ENCODE measurements around the gene JAK2. TPM values are rescaled to one million over a fixed set of nuclear protein-coding genes. Genes with fewer than 3 reads are reported as not detected.

JAK2 gene
- total and polyA plus RNA-seq, 2 of the 4 experiments (the other 2 are of a cell fraction) = 2.3 to 6.1 TPM

GRCh38 chr9:4973902-4974301 lies 11.2 kb upstream of the JAK2 start:
- TF ChIP-seq BHLHE40 (IDR thresholded peaks at IDR 0.05; ENCODE audit: low read depth, low read length) (no peak), USF2 (IDR thresholded peaks at IDR 0.05; ENCODE audit: low read depth, low read length) (no peak), CHD1 (IDR thresholded peaks at IDR 0.05; ENCODE audit: low read depth, low read length) (no peak), CTCF (conservative IDR thresholded peaks at IDR 0.05; ENCODE audit: low read depth, low read length) (no peak), POLR2A (IDR thresholded peaks at IDR 0.05; ENCODE audit: low read depth, low read length) (no peak), MAFK (IDR thresholded peaks at IDR 0.05; ENCODE audit: low read depth, low read length) (no peak), RCOR1 (IDR thresholded peaks at IDR 0.05; ENCODE audit: insufficient replicate concordance, low read length) (no peak)
- Histone ChIP-seq H4K8ac (ENCODE audit: low read depth in 2 of 2, low read length in 2 of 2) (no peak overlapping the region), H3K9me3 (ENCODE audit: control insufficient read depth, insufficient read depth, low read length) (no peaks in the 10 kb centered on the region), H4K20me1 (ENCODE audit: insufficient read depth, low read length) (no peaks in the 10 kb centered on the region), H3K4me2 (ENCODE audit: low read depth, low read length) (no peak overlapping the region), H3K14ac (replicated peaks; ENCODE audit: low read depth, low read length) (no peak overlapping the region), H4K91ac (ENCODE audit: insufficient read depth, low read depth, low read length) (no peak overlapping the region), H2BK20ac (ENCODE audit: low read depth, low read length) (no peak overlapping the region), H3K9ac (ENCODE audit: low read depth, low read length) (no peak overlapping the region), H2AK5ac (ENCODE audit: low read depth, low read length) (no peak overlapping the region), H3K4ac (ENCODE audit: low read depth, low read length) (no peak overlapping the region), H2AK9ac (replicated peaks; ENCODE audit: low read depth, low read length, poor library complexity) (no peak overlapping the region), H2BK5ac (ENCODE audit: low read depth, low read length, poor library complexity, severe bottlenecking) (no peak overlapping the region), H3K36me3 (ENCODE audit: control insufficient read depth, insufficient read depth, low read length) (no peaks in the 10 kb centered on the region), H3K56ac (ENCODE audit: extremely low read depth, insufficient read depth, low read length) (no peak overlapping the region), H3K79me1 (ENCODE audit: low read depth in 1 of 2, low read length in 2 of 2) (no peaks in the 10 kb centered on the region), H2BK120ac (ENCODE audit: low read depth, low read length) (no peak overlapping the region), H3K9me1 (ENCODE audit: insufficient read depth, low read length) (no peaks in the 10 kb centered on the region), H3K27ac (ENCODE audit: insufficient read depth, low read length) (no peak overlapping the region), H3K4me1 (ENCODE audit: control insufficient read depth, insufficient read depth, low read length) (no peaks in the 10 kb centered on the region), H3K23ac (ENCODE audit: low read depth, low read length) (no peak overlapping the region), H2AFZ (replicated peaks; ENCODE audit: low read length, poor library complexity) (no peak overlapping the region), H3K18ac (ENCODE audit: low read depth, low read length) (no peak overlapping the region), H3K27me3 (ENCODE audit: control insufficient read depth, insufficient read depth, low read length) (peaks cover 6% of the 10 kb centered on the region), H4K5ac (ENCODE audit: low read depth, low read length) (no peak overlapping the region), H2BK15ac (ENCODE audit: low read depth, low read length) (no peak overlapping the region), H3K4me3 (ENCODE audit: insufficient read depth, low read depth, low read length) (no peak overlapping the region)
- dilution Hi-C loops (cut with HindIII; ENCODE audit: low sequenced_read_pairs, unreplicated experiment) = no loop called here
- no CpG with 5 or more reads among the region's 1 CpG for WGBS, 2 experiments (ENCODE audit: extremely low coverage in 2 of 2, insufficient read length in 1 of 2)
- DNase-seq = no peak
- no TSS peak for BruUV-seq (replicated peaks)
- POLR2A ChIA-PET (ENCODE audit: unreplicated experiment) = no interaction called here
- in situ Hi-C loops (cut with MboI; ENCODE audit: low sequenced_read_pairs) = no loop called here
- CTCF ChIA-PET = no interaction called here
- no peak for ATAC-seq (ENCODE audit: low read depth)
- intact Hi-C loops (cut with micrococcal nuclease) = no loop called here
